HFFc6 (cell line): ENCODE measurements around the gene HMGB1. TPM values are rescaled to one million over a fixed set of nuclear protein-coding genes. Genes with fewer than 3 reads are reported as not detected.

Source experiments
- DNase-seq: peaks from one replicate; pipeline ENCODE4 v3.0.0-alpha.2; 2018
- H3K27ac Mint-ChIP-seq: 2 replicates; pipeline ENCODE4 v1.8.0; 2020; ENCODE audit warnings: mild to moderate bottlenecking, mixed read lengths
- H3K27me3 Mint-ChIP-seq: 2 replicates; pipeline ENCODE4 v1.8.0; 2021; ENCODE audit warnings: mild to moderate bottlenecking, moderate library complexity, mixed read lengths; ENCODE audit not compliant: insufficient read depth
- H3K36me3 Mint-ChIP-seq: 2 replicates; pipeline ENCODE4 v1.8.0; 2021; ENCODE audit warnings: low read depth, mixed read lengths
- H3K4me1 Mint-ChIP-seq: 2 replicates; pipeline ENCODE4 v1.8.0; 2020; ENCODE audit warnings: low read depth, mixed read lengths
- H3K4me3 Mint-ChIP-seq: 2 replicates; pipeline ENCODE4 v1.8.0; 2020; ENCODE audit warnings: mild to moderate bottlenecking, moderate library complexity, mixed read lengths
- H3K9me3 Mint-ChIP-seq: 2 replicates; pipeline ENCODE4 v1.8.0; 2020; ENCODE audit warnings: mild to moderate bottlenecking, mixed read lengths
- CTCF ChIP-seq: fragments of 200-600 bp; sonication (generic); IDR thresholded peaks from 2 replicates; pipeline ENCODE4 v1.5.0; 2021; ENCODE audit warnings: antibody characterized with exemption, mild to moderate bottlenecking
- total RNA-seq, 6 experiments: library from RNA; stranded (reverse); fragmentation: NEBNext Ultra II Directional; extraction: Animal tissue kit (Norgen Biotek cat#: 25700); gene quantifications; 2 replicates in 1 of 6; 3 replicates in 5 of 6; pipeline ENCODE4 v1.2.3, GENCODE V29; 2021

Gene HMGB1
- total RNA-seq, 6 experiments from 2014 or later = 259 to 434 (median 377) TPM

DNA sequence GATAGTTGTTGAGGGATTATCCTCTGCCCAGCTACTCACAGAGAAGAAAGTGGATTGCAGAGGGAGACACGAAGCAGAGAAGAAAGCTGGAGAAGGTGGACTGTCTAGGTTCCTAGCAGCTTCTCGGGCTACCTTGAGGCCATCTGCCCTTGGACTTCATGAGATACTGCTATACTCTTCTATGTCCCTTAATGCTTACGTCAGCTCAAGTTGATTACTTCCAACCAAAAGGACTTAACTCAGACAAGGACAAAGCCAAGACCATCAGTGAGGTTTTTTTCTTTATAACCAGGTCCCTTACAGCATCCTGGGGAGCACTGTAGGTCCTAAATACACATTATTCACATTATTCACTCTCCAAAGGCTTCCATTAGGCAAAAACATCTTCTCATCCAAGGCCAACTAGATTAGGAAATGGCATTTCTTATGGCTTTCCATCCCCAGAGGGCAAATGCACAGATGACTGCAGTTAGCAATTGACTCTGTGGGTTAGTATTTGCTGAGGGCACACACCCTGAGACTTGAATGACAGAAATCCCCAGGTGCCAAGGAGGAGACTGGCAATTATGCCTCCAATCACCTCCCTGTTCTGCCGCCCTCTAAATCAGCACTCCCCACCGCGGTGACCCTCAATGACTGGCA, 47.5 kb downstream of the HMGB1 start:
- Mint-ChIP-seq H3K27me3 (no peaks in the 10 kb centered on the region; the same call in 1 of the 2 replicates), H3K9me3 (no peaks in the 10 kb centered on the region), H3K4me1 (peaks cover 47% of the 10 kb centered on the region), H3K4me3 (no peak overlapping the region), H3K27ac (no peak overlapping the region), H3K36me3 (no peaks in the 10 kb centered on the region)
- no peak for TF ChIP-seq CTCF
- no peak for DNase-seq

- Mint-ChIP-seq H3K36me3 (no peaks in the 10 kb centered on the region), H3K4me1 (peaks cover 38% of the 10 kb centered on the region), H3K27ac (no peak overlapping the region), H3K4me3 (no peak overlapping the region), H3K9me3 (no peaks in the 10 kb centered on the region), H3K27me3 (no peaks in the 10 kb centered on the region; the same call in 1 of the 2 replicates)
- TF ChIP-seq CTCF = no peak
- DNase-seq = no peak
Measured at GRCh38 chr13:30416471-30416870, 49.3 kb downstream of the HMGB1 start.

DNA sequence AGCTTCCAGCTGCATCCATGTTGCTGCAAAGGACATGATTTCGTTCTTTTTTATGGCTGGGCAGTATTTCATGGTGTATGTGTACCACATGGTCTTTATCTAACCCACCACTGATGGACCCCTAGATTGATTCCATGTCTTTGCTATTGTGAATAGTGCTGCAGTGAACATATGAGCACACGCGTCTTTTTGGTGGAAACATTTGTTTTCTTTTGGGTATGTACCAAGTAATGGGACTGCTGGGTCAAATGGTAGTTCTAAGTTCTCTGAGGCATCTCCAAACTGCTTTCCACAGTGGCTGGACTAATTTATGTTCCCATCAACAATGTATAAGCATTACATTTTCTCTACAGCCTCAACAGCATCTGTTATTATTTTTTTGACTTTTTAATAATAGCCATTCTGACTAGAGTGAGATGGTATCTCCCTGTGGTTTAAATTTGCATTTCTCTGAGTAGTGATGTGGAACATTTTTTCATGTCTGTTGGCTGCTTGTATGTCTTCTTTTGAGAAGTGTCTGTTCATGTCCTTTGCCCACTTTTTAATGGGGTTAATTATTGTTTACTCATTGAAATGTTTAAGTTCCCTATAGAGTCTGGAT, 50.2 kb downstream of the HMGB1 start:
- Mint-ChIP-seq H3K36me3 (no peaks in the 10 kb centered on the region), H3K4me3 (no peak overlapping the region), H3K4me1 (peaks cover 38% of the 10 kb centered on the region), H3K9me3 (no peaks in the 10 kb centered on the region), H3K27me3 (no peaks in the 10 kb centered on the region; the same call in 1 of the 2 replicates), H3K27ac (peak overlapping the region; percentile 4; the same call in 1 of the 2 replicates)
- peak; percentile 42 for DNase-seq
- TF ChIP-seq CTCF = no peak

DNA sequence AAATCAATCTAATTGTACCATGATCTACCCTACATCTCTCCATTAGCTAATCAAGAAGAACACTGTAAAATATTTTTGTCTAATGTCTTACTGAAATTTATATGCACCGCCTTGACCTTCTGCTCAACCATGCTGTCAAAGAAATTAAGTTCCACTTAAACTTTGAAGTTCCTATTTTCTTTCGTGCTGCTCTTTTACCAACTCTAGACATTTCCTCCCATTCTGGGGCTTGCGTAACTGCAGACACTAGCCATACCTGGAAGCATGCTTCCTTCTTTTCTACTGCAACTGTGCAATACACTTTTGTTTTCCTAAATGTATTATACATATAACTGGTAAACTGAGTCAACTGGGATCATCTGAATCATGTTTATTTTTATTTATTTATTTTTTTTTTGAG, 51.9 kb downstream of the HMGB1 start:
- Mint-ChIP-seq H3K4me1 (peaks cover 49% of the 10 kb centered on the region), H3K4me3 (no peak overlapping the region), H3K27me3 (no peaks in the 10 kb centered on the region; the same call in 1 of the 2 replicates), H3K9me3 (no peaks in the 10 kb centered on the region), H3K36me3 (no peaks in the 10 kb centered on the region), H3K27ac (no peak overlapping the region)
- TF ChIP-seq CTCF = no peak
- no peak for DNase-seq

- TF ChIP-seq CTCF = no peak
- Mint-ChIP-seq H3K36me3 (peaks cover 4% of the 10 kb centered on the region; the same call in 1 of the 2 replicates), H3K27me3 (no peaks in the 10 kb centered on the region; the same call in 1 of the 2 replicates), H3K4me1 (peaks cover 36% of the 10 kb centered on the region), H3K9me3 (no peaks in the 10 kb centered on the region), H3K27ac (no peak overlapping the region), H3K4me3 (no peak overlapping the region)
- DNase-seq = no peak
Measured at GRCh38 chr13:30412346-30412745, 53.4 kb downstream of the HMGB1 start.
